Small intestine (tissue), 7 donors: ENCODE data around the gene GRM8. TPM values are rescaled to one million over a fixed set of nuclear protein-coding genes. Genes with fewer than 3 reads are reported as not detected.

Experiments
- DNase-seq, 2 donors: peaks; one replicate each; pipeline versions ENCODE4 v3.0.0 to v3.0.0-alpha.2; 2013
- FAIRE-seq: peaks from 2 replicates; lab custom pipeline; 2012; peaks lifted over from hg19 to GRCh38; lab: Jason Lieb, UNC
- H3K27ac ChIP-seq, 3 donors: one replicate each; pipeline ENCODE4 v1.5.1; 2013; ENCODE audit warnings: low read length in 2 of 3, mild to moderate bottlenecking in 2 of 3, control low read depth in 1 of 3, inconsistent platforms in 1 of 3, low read depth in 1 of 3, moderate library complexity in 1 of 3
- H3K27me3 ChIP-seq, 3 donors: one replicate each; pipeline ENCODE4 v1.6.1; 2013; ENCODE audit warnings: low read length in 3 of 3, inconsistent platforms in 1 of 3; ENCODE audit not compliant: control insufficient read depth in 3 of 3, insufficient read depth in 3 of 3
- H3K36me3 ChIP-seq, 3 donors: one replicate each; pipeline ENCODE4 v1.6.1; 2013; ENCODE audit warnings: low read length in 3 of 3, inconsistent platforms in 1 of 3, low read depth in 1 of 3, mild to moderate bottlenecking in 1 of 3, moderate library complexity in 1 of 3; ENCODE audit not compliant: control insufficient read depth in 3 of 3, insufficient read depth in 2 of 3
- H3K4me1 ChIP-seq, 3 donors: one replicate each; pipeline ENCODE4 v1.6.1; 2013; ENCODE audit warnings: low read length in 2 of 3, inconsistent platforms in 1 of 3, low read depth in 1 of 3, mild to moderate bottlenecking in 1 of 3, moderate library complexity in 1 of 3; ENCODE audit not compliant: control insufficient read depth in 3 of 3, insufficient read depth in 2 of 3
- H3K4me3 ChIP-seq, 3 donors: one replicate each; pipeline ENCODE4 v1.5.1; 2013; ENCODE audit warnings: low read length in 3 of 3, control low read depth in 1 of 3, inconsistent platforms in 1 of 3, low read depth in 1 of 3, mild to moderate bottlenecking in 1 of 3, moderate library complexity in 1 of 3
- H3K9me3 ChIP-seq, 2 donors: one replicate each; pipeline ENCODE4 v1.6.1; 2013; ENCODE audit warnings: low read depth in 1 of 2, low read length in 1 of 2; ENCODE audit not compliant: control insufficient read depth in 2 of 2, insufficient read depth in 1 of 2
- WGBS, 3 donors: extraction: QIAGEN DNeasy Blood & Tissue Kit; methylation state at CpG; one replicate each; pipeline ENCODE4 v1.1.7; 2013; 5-methylcytosine and 5-hydroxymethylcytosine counted together
- polyA plus RNA-seq, 4 donors: library from polyadenylated mRNA; stranded (reverse) in 3 of 4; unstranded in 1 of 4; fragments of 200-250 nt in 3 of 4; fragments of 120-200 nt in 1 of 4; gene quantifications; one replicate each; pipeline versions ENCODE4 v1.2.1 to v1.2.3, GENCODE V29; 2013
- donor health status: healthy with polysubstance abuse.
- donor health status: control.
- donor health status: control.
- donor health status: Bipolar disorder and iron deficiency.
- donor health status: healthy.

The GRM8 gene
- polyA plus RNA-seq, 4 donors: 0.07 to 0.12 TPM; not detected in 2

- no peak for DNase-seq
- Histone ChIP-seq H3K36me3 (no peaks in the 10 kb centered on the region), H3K27me3 (no peaks in the 10 kb centered on the region), H3K27ac (no peak overlapping the region), H3K4me1 (no peaks in the 10 kb centered on the region), H3K9me3 (peaks cover 0 to 9% of the 10 kb centered on the region in 2 donors), H3K4me3 (no peak overlapping the region)
- WGBS, 3 donors: 84 to 91% (median 86%) methylated on average over 6 of the region's 6 CpGs
- no peak for FAIRE-seq
Observed at GRCh38 chr7:126589068-126589684, 663.6 kb downstream of the GRM8 start.

- Histone ChIP-seq H3K36me3 (no peaks in the 10 kb centered on the region), H3K9me3 (peaks cover 0 to 1% of the 10 kb centered on the region in 2 donors), H3K27me3 (no peaks in the 10 kb centered on the region), H3K27ac (no peak overlapping the region), H3K4me1 (no peaks in the 10 kb centered on the region), H3K4me3 (no peak overlapping the region)
- no peak for FAIRE-seq
- 45 to 59% (median 55%) methylated on average over 2 of the region's 2 CpGs for WGBS, 3 donors
- DNase-seq: no peak
Observed at GRCh38 chr7:126578338-126578737, 674.4 kb downstream of the GRM8 start.

- WGBS, 3 donors: 64 to 74% (median 66%) methylated on average over 6 of the region's 6 CpGs
- Histone ChIP-seq H3K9me3 (peaks cover 0 to 1% of the 10 kb centered on the region in 2 donors), H3K4me3 (no peak overlapping the region), H3K4me1 (no peaks in the 10 kb centered on the region), H3K27me3 (no peaks in the 10 kb centered on the region), H3K27ac (no peak overlapping the region), H3K36me3 (no peaks in the 10 kb centered on the region)
- DNase-seq: no peak
- FAIRE-seq: no peak
Observed at GRCh38 chr7:126574276-126575250, 678.2 kb downstream of the GRM8 start.

GRCh38 chr7:126570845-126571244, 681.9 kb downstream of the GRM8 start:
- no peak overlapping the region for H3K27ac ChIP-seq
- no peaks in the 10 kb centered on the region for H3K36me3 ChIP-seq
- no peak overlapping the region for H3K4me3 ChIP-seq
- FAIRE-seq (no peak), DNase-seq (no peak)
- no peaks in the 10 kb centered on the region for H3K27me3 ChIP-seq
- H3K9me3 ChIP-seq: no peaks in the 10 kb centered on the region
- H3K4me1 ChIP-seq: no peaks in the 10 kb centered on the region
- WGBS, 3 donors: 87 to 97% (median 97%) methylated on average over 1 of the region's 1 CpG

GRCh38 chr7:126569402-126569801, 683.3 kb downstream of the GRM8 start:
- Histone ChIP-seq H3K4me1 (no peaks in the 10 kb centered on the region), H3K9me3 (no peaks in the 10 kb centered on the region), H3K27me3 (no peaks in the 10 kb centered on the region), H3K36me3 (no peaks in the 10 kb centered on the region), H3K4me3 (no peak overlapping the region), H3K27ac (no peak overlapping the region)
- no peak for DNase-seq
- FAIRE-seq: no peak
- 38 to 54% (median 40%) methylated on average over 3 of the region's 3 CpGs for WGBS, 3 donors

GRCh38 chr7:126557271-126557670, 695.5 kb downstream of the GRM8 start:
- FAIRE-seq (no peak), DNase-seq (no peak)
- H3K9me3 ChIP-seq: peaks cover 0 to 1% of the 10 kb centered on the region in 2 donors
- H3K36me3 ChIP-seq: no peaks in the 10 kb centered on the region
- H3K27me3 ChIP-seq: no peaks in the 10 kb centered on the region
- WGBS, 3 donors: 56 to 72% (median 65%) methylated on average over 4 of the region's 4 CpGs
- H3K4me3 ChIP-seq: no peak overlapping the region
- H3K4me1 ChIP-seq: no peaks in the 10 kb centered on the region
- no peak overlapping the region for H3K27ac ChIP-seq

GRCh38 chr7:126541406-126541805, 711.3 kb downstream of the GRM8 start:
- H3K36me3 ChIP-seq: no peaks in the 10 kb centered on the region
- peaks cover 0 to 2% of the 10 kb centered on the region in 2 donors for H3K9me3 ChIP-seq
- H3K4me1 ChIP-seq: no peaks in the 10 kb centered on the region
- no peak overlapping the region for H3K4me3 ChIP-seq
- no peaks in the 10 kb centered on the region for H3K27me3 ChIP-seq
- DNase-seq (no peak), FAIRE-seq (no peak)
- no peak overlapping the region for H3K27ac ChIP-seq
- 77 to 84% (median 80%) methylated on average over 5 of the region's 5 CpGs for WGBS, 3 donors

GRCh38 chr7:126535176-126535575, 717.6 kb downstream of the GRM8 start:
- Histone ChIP-seq H3K27ac (no peak overlapping the region), H3K4me1 (no peaks in the 10 kb centered on the region), H3K27me3 (no peaks in the 10 kb centered on the region), H3K4me3 (no peak overlapping the region), H3K36me3 (no peaks in the 10 kb centered on the region), H3K9me3 (peaks cover 0 to 2% of the 10 kb centered on the region in 2 donors)
- FAIRE-seq: no peak
- 70 to 79% (median 71%) methylated on average over 5 of the region's 5 CpGs for WGBS, 3 donors
- no peak for DNase-seq
